ENCODE measurements around the gene PRG2. TPM values are rescaled to one million over a fixed set of nuclear protein-coding genes. Genes with fewer than 3 reads are reported as not detected.

PRG2 gene
- total and polyA plus RNA-seq, 2 of the 4 experiments (the other 2 are of a cell fraction) = not detected

DNA sequence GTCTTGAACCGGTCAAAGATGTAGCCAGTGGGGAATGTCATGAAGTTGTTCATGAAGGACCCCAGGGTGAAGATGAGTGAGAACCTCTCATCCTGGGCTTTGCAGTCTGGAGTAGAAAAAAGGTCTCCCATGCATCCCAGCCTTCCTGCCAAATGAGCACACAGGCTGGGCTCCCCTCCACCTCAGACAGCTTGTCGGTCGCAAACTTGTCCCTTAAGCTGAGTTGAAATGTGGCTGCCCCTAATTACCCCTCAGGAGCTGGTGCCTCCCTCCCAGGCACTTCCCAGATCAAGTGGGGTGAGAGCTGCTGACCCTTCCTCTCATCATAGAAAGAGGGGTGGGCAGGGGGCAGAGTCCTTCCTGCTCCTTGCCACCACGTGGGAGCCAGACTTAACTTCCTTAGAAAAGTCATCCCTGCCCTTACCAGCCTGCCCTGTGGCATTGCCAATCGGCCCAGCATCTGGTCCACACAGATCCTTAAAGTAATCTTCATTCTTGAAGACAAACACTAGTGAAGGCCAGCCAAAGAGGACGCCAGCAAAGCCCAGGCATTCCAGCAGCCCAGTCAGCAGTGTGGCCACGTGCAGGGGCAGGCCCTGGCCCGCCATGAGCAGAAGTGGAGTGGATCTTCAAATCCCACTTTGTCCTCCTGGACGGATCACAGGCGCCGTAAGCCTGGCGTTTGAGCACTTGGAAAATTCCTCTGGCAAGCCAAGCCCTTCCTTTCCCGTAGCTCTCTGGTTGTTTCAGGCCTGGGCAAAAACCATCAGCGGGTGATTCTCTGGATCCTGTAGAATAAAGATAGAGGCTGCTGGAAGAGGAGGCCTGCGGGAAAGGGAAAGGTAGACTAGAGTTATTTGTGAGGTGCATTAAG, 35.4 kb upstream of the PRG2 start:
- H3K27me3 ChIP-seq (ENCODE audit: control insufficient read depth, insufficient read depth, low read length) = no peaks in the 10 kb centered on the region
- no peak for TF ChIP-seq BHLHE40 (IDR thresholded peaks at IDR 0.05; ENCODE audit: low read depth, low read length)
- TF ChIP-seq RAD21 (IDR thresholded peaks at IDR 0.05; ENCODE audit: low read length) = no peak
- TF ChIP-seq SMC3 (IDR thresholded peaks at IDR 0.05; ENCODE audit: low read depth, low read length) = no peak
- TF ChIP-seq, protein P1, sequence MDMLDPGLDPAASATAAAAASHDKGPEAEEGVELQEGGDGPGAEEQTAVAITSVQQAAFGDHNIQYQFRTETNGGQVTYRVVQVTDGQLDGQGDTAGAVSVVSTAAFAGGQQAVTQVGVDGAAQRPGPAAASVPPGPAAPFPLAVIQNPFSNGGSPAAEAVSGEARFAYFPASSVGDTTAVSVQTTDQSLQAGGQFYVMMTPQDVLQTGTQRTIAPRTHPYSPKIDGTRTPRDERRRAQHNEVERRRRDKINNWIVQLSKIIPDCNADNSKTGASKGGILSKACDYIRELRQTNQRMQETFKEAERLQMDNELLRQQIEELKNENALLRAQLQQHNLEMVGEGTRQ (IDR thresholded peaks at IDR 0.05; ENCODE audit: low read depth, low read length) = no peak
- TF ChIP-seq MAZ (IDR thresholded peaks at IDR 0.05; ENCODE audit: borderline replicate concordance, low read depth, low read length) = no peak
- no peak for TF ChIP-seq MAFK (IDR thresholded peaks at IDR 0.05; ENCODE audit: low read depth, low read length)
- TF ChIP-seq NFE2L2 (IDR thresholded peaks at IDR 0.05; ENCODE audit: low read depth, low read length) = no peak
- no peak for TF ChIP-seq MXI1 (IDR thresholded peaks at IDR 0.05; ENCODE audit: borderline replicate concordance, low read depth, low read length)
- no peak for TF ChIP-seq RCOR1 (IDR thresholded peaks at IDR 0.05; ENCODE audit: insufficient replicate concordance, low read length)
- no peak for TF ChIP-seq CHD1 (IDR thresholded peaks at IDR 0.05; ENCODE audit: low read depth, low read length)
- no peak for TF ChIP-seq RFX5 (IDR thresholded peaks at IDR 0.05; ENCODE audit: low read depth, low read length)
- TF ChIP-seq CEBPB (IDR thresholded peaks at IDR 0.05; ENCODE audit: low read depth, low read length) = no peak
- TF ChIP-seq POLR2A (IDR thresholded peaks at IDR 0.05; ENCODE audit: low read depth, low read length) = no peak
- TF ChIP-seq, protein P2, sequence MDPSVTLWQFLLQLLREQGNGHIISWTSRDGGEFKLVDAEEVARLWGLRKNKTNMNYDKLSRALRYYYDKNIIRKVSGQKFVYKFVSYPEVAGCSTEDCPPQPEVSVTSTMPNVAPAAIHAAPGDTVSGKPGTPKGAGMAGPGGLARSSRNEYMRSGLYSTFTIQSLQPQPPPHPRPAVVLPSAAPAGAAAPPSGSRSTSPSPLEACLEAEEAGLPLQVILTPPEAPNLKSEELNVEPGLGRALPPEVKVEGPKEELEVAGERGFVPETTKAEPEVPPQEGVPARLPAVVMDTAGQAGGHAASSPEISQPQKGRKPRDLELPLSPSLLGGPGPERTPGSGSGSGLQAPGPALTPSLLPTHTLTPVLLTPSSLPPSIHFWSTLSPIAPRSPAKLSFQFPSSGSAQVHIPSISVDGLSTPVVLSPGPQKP (IDR thresholded peaks at IDR 0.05; ENCODE audit: borderline replicate concordance, low read depth, low read length) = no peak
- ChIA-PET POLR2A (ENCODE audit: unreplicated experiment) (no interaction called here), CTCF (no interaction called here)
- in situ Hi-C loops (cut with MboI; ENCODE audit: low sequenced_read_pairs) = no loop called here
- peaks cover 31% of the 10 kb centered on the region for H3K4me1 ChIP-seq (ENCODE audit: control insufficient read depth, insufficient read depth, low read length)
- peak overlapping the region; percentile 86 for H3K14ac ChIP-seq (replicated peaks; ENCODE audit: low read depth, low read length)
- H3K4me3 ChIP-seq (ENCODE audit: insufficient read depth, low read depth, low read length) = no peak overlapping the region
- H3K4me2 ChIP-seq (ENCODE audit: low read depth, low read length) = no peak overlapping the region; the same call in 1 of the 2 replicates
- H4K20me1 ChIP-seq (ENCODE audit: insufficient read depth, low read length) = 0 out of 2 replicates have a peak, but pooled peaks cover 4% of the 10 kb centered on the region
- H3K9me1 ChIP-seq (ENCODE audit: insufficient read depth, low read length) = peaks cover 18% of the 10 kb centered on the region
- H2BK5ac ChIP-seq (ENCODE audit: low read depth, low read length, poor library complexity, severe bottlenecking) = peak overlapping the region; percentile 55
- peak overlapping the region; percentile 46 for H4K5ac ChIP-seq (ENCODE audit: low read depth, low read length)
- H2BK120ac ChIP-seq (ENCODE audit: low read depth, low read length) = peak overlapping the region; percentile 88
- peak overlapping the region; percentile 91 for H3K4ac ChIP-seq (ENCODE audit: low read depth, low read length)
- DNase-seq (peak; percentile 14), ATAC-seq (ENCODE audit: low read depth) (no peak)
- peak overlapping the region; percentile 11; the same call in 1 of the 2 replicates for H3K27ac ChIP-seq (ENCODE audit: insufficient read depth, low read length)
- peak overlapping the region; percentile 92 for H2AK5ac ChIP-seq (ENCODE audit: low read depth, low read length)
- peak overlapping the region; percentile 23; the same call in 1 of the 2 replicates for H3K23ac ChIP-seq (ENCODE audit: low read depth, low read length)
- no peak overlapping the region for H3K56ac ChIP-seq (ENCODE audit: extremely low read depth, insufficient read depth, low read length)
- dilution Hi-C loops (cut with HindIII; ENCODE audit: low sequenced_read_pairs, unreplicated experiment) = no loop called here
- peak overlapping the region; percentile 87 for H2BK20ac ChIP-seq (ENCODE audit: low read depth, low read length)
- H2AK9ac ChIP-seq (replicated peaks; ENCODE audit: low read depth, low read length, poor library complexity) = peak overlapping the region; percentile 95
- no peak overlapping the region for H3K9ac ChIP-seq (ENCODE audit: low read depth, low read length)
- H2AFZ ChIP-seq (replicated peaks; ENCODE audit: low read length, poor library complexity) = peak overlapping the region; percentile 80
- H4K91ac ChIP-seq (ENCODE audit: insufficient read depth, low read depth, low read length) = peak overlapping the region; percentile 80
- H3K18ac ChIP-seq (ENCODE audit: low read depth, low read length) = peak overlapping the region; percentile 11; the same call in 1 of the 2 replicates
- 0 out of 2 replicates have a peak, but pooled peaks cover 3% of the 10 kb centered on the region for H3K36me3 ChIP-seq (ENCODE audit: control insufficient read depth, insufficient read depth, low read length)
- H2BK15ac ChIP-seq (ENCODE audit: low read depth, low read length) = peak overlapping the region; percentile 62; the same call in 2 of the 3 replicates
- H3K9me3 ChIP-seq (ENCODE audit: control insufficient read depth, insufficient read depth, low read length) = no peaks in the 10 kb centered on the region
- H4K8ac ChIP-seq (ENCODE audit: low read depth in 2 of 2, low read length in 2 of 2) = peak overlapping the region; percentile 53 to 90; a peak in 3 of 4 replicates
- peaks cover 6 to 23% of the 10 kb centered on the region in 2 experiments; a peak in 3 of 4 replicates for H3K79me1 ChIP-seq (ENCODE audit: low read depth in 1 of 2, low read length in 2 of 2)
- WGBS, 2 experiments (ENCODE audit: extremely low coverage in 2 of 2, insufficient read length in 1 of 2) = 93% methylated on average over 2 of the region's 15 CpGs; no CpG with 5 or more reads in 1 of the 2 experiments
- intact Hi-C loops (cut with micrococcal nuclease) = no loop called here
- no TSS peak for BruUV-seq (replicated peaks)
